ENCODE results near the gene KCNQ1.

KCNQ1 gene

DNA sequence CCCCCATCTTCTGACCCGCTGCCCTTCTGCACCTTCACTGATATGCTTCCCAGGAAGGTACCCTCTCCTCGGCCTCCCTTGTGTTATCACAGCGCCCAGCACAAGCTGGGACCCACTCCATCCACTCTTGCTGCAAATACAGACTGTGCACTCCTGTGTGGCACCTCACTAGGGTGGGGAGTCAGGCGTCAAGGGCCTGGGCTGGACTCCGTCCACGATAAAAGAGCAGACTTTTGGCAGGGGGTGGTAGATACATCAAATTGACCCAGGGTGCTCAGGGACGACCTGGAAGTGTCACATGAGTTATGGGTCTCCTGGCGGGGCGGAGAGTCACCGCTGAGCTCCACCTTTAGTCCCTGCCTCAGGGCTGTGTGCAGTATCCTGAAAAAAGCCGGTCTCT, 1.4 kb upstream of the KCNQ1 start:
- DNase-seq (ENCODE audit: low read depth, low spot score), result no peak

DNA sequence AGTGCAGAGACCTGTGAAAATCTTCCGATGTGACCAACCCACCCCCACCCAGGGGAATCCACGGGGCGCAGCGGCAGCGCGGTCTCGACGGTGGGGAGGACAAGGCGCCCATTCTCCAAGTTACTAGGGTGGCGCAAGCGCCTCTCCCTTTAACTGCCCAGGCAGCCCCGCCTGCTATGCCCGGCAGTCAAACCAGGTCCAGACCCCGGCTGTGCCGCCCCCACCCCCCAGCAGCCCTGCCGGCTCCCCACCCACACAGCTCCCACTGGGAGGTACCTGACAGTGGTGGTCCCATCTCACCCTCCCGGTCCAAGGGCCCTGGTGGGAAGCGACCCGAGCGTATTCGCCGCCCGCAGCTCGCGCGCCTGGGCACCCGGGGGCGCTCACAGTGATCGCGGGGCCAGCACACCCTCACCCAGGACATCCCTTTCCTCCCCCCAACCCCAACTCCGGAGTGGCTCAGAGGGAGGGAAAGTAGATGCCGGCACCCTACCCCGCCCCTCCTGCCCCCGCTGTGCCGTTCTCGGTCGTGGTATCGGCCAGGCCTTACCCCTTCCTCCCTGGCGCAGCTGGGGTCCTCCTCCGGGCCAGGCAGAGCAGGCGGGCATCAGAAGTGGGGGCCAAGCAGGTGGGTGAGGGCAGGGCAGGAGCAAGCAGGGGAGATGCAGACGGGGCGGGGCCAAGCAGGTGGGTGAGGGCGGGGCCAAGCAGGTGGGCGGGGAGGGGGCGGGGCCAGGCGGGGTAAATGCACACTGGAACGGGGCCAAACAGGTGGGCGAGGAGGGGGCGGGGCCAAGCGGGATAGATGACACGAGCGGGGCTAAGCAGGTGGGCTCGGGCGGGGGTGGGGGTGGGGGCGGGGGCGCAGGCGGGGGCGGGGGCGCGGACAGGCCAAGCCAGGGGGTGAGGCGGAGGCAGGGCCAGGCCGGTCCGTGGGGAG, 657 bp upstream of the KCNQ1 start, which contains the start of gene TRPM5:
TSS of gene TRPM5 (minus strand) at position 634 of the 940 bp plus-strand sequence. CDS start 21,478 bp downstream, outside the sequence.
- DNase-seq (ENCODE audit: low read depth, low spot score), result no peak

- no peak for DNase-seq (ENCODE audit: low read depth, low spot score)
Observed at GRCh38 chr11:2445746-2446551, 1.1 kb downstream of the KCNQ1 start.

GRCh38 chr11:2446590-2447252, 1.9 kb downstream of the KCNQ1 start:
- DNase-seq (ENCODE audit: low read depth, low spot score), result no peak

DNA sequence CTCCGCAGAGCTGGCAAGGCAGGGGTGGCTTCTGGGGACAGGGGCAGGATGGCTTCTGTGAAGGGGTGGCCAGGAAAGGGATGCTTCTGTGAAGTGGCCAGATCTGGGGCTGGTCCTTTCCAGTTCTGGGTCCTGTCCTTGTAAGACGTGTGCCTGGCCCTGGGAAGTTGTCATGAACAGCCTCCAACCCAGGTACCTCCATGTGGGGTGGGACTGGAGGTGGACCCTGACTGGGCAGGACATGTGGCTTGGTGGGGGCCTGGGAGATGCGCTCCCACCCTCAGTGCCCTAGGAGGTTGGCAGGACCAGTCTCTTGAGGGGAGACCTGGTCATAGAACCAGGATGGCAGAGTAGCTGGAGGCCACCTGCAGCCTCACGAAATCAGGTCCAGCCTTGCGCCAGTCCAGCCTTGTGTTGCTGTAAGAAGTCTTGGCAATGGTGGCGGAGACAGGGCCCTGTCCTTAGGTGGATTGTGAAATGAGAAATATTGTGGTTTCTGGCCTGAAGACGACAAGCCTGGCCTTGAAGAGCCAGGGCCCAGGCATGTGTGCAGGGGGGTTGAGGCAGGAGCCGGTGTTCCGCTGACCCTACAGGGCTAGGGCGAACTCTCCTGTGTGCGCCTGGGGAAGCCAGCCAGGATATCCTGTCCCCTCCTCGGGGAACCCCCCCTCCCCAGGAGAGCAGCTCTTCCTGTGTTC, 2.6 kb downstream of the KCNQ1 start:
- no peak for DNase-seq (ENCODE audit: low read depth, low spot score)

DNA sequence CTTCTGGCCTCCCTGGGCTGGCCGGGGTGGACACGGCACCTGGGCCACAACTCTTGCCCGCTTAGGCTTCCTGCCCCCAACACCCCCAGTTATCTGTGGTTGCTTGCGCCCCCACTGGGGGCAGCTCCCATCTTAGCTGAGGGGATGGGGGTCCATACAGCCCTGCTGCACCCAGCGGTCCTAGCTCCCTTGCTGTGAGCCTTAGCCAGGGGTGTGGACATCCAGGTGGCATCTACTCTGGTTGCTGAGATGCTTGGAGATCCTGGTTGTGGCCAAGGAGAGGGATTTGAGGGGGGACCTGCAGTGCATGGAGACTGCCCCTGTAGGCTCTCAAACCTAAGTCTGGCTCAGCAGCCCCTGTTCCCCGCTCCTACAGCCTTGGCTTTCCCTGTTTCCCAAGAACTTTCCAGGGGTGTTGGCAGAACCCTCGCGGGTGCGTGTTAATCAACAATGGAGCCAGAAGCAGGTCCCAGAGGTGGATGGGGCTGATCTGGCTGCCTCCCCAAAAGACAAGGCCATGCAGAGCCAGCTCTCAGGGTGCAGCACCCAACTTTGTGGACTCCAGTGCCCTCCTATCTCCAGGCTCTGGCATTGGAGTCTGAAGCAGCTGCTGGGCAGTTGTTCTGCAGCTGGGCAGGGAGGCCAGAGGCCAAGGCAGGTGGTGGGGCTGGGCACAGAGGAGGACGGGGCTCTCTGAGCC, 3.3 kb downstream of the KCNQ1 start:
- no peak for DNase-seq (ENCODE audit: low read depth, low spot score)

GRCh38 chr11:2448661-2449547, 4.1 kb downstream of the KCNQ1 start:
- no peak for DNase-seq (ENCODE audit: low read depth, low spot score)

DNA sequence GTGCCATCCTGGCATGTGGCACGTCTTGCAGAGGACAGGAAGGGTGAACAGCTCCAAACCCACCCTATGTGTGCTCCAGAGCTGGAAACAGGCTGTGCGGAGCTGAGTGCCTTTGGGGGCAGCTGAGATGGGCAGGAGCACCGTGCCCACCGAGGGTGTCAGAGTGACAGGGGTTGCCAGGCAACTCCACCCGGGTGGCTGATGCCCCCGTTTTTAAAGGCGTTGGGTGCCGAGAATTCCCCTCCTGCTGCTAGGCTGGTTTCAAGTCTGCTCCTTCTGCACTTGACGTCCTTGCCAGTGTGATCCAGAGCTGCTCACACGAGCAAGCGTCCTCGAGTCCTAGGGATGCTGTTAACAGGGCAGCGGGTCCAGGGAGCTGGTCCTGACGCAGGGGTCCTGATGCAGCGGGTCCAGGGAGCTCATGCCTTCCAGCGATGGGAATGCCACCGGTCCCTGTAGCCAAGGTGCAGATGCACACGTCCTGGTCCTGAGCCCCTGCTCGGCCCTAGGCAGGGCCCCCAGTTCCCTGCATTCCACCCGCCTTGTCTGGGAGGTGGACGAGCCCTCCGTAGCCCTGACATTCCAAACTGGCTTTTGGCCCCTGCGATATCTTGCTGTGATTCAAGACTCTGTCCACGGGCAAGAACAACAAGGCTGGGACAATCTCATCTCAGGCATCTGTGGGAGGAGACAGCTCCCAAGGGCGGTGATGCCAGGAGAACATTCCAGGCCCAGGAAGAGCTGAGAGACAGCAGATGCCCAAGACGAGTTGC, 4.9 kb downstream of the KCNQ1 start:
- no peak for DNase-seq (ENCODE audit: low read depth, low spot score)

DNA sequence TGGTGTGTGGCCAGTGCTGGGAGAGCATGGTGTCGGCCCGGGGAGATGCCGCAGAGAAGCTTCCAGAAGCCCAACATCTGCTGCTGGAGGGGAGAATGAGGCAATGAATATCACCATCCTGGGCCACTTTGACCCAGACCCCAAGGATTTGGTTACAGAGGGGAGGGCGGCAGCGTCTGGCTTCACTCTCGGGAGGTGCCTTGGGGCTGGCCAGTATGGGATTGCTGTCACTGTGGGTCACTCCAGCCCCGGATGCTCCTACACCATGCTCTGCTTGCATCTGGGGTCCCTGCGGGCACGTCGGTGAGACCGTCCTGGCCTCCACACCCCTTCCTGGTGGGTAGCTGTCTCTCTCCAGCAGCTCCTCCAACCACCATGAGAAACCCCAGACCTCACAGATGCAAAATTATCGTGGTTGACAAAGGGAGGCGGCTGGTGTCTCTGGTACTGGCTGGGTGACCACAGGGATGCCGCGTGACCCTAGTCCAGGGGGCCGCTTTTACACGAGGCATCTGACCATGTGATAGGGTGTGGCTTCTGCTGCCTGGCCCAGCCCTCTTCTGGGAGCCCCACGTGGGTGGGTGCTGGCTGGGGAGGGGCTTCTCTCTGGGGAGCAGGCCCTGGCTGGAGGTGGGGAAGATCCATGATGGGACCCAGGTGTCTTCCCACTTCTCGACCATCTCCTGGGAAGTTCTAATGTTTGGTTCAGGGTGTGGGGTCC, 5.7 kb downstream of the KCNQ1 start:
- DNase-seq (ENCODE audit: low read depth, low spot score), result no peak

DNA sequence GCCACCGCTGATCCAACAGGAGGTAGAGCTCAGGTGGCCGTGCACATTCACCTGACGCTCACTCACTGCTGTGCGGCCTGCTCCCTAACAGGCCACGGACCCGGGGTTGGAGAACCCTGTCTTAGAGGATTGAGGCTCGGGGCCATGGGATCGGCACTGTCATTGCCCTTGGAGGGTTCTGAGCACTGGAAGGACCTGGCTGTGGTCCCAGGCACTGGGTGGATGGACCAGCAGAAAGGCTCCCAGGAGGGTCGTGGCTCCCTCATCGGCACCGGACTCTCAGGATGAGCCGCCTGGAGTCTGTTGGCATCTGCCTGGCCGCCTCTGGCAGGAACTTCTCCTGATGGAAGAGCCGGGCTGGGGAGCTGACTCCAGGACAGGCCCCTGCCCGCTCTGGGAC, 6.5 kb downstream of the KCNQ1 start:
- no peak for DNase-seq (ENCODE audit: low read depth, low spot score)

- no peak for DNase-seq (ENCODE audit: low read depth, low spot score)
Observed at GRCh38 chr11:2451916-2452315, 7.1 kb downstream of the KCNQ1 start.

DNA sequence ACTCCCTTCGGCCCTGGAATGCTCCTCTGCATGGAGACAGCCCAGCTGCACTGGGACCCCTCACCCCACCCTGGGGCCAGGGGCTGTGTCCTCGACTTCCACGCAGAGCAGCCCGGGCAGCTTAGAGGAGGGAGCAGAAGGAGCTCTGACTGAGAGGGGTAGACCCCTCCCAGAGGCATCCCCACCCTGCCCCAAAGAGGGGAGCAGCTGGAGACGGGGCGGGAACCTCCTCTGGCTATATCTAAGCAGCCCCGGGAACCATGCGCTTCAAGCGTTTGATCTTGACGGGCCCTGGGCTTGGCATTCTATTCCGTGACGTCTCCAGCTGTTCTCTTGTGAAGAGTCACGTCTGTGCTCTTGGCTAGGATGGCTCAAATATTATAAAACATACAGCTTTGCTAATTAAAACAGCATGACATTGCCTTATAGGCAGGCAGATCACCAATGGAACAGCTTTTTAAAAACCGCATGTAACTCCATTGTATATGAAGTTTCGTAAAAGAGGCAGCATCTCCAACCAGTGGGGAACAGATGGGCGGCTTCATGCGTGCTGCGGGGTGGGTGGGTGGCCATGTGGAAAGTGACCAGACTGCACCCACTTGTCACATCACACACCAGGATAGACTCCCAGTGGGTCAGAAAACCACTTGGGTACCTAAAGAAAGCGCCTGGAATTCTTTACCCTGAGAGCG, 7.7 kb downstream of the KCNQ1 start:
- DNase-seq (ENCODE audit: low read depth, low spot score), result no peak

- no peak for DNase-seq (ENCODE audit: low read depth, low spot score)
Observed at GRCh38 chr11:2453436-2453835, 8.6 kb downstream of the KCNQ1 start.

DNA sequence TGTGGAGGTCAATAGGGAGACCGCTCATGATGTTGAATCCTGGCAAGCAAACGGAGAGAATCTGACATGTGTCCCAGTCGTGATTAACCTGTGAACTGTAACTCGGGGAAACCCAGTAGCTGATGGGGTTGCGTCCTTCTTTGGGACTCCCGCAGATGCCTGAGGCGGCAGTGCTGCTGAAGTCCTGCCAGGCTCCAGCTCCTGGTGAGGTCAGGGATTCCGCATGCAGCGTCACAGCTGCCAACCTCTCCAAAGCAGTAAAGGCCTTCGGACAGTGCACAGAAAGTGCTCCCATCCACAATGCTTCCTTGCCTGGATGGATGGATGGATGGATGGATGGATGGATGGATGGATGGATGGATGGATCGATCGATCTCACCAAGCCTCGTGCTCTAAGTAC, 13.5 kb downstream of the KCNQ1 start:
- DNase-seq (ENCODE audit: low read depth, low spot score), result no peak

GRCh38 chr11:2459016-2459725, 14.4 kb downstream of the KCNQ1 start:
- DNase-seq (ENCODE audit: low read depth, low spot score), result no peak

- DNase-seq (ENCODE audit: low read depth, low spot score), result no peak
Observed at GRCh38 chr11:2459796-2460531, 15.2 kb downstream of the KCNQ1 start.
